HG03045 (cell line): ENCODE data around the gene GPX4.

ENCODE experiments used
- ATAC-seq: cut with Tn5 transposase; IDR thresholded peaks from one replicate; pipeline ENCODE4 v1.9.1; 2021; ENCODE audit warnings: mild to moderate bottlenecking, moderate library complexity; ENCODE audit not compliant: unreplicated experiment

Gene GPX4

DNA sequence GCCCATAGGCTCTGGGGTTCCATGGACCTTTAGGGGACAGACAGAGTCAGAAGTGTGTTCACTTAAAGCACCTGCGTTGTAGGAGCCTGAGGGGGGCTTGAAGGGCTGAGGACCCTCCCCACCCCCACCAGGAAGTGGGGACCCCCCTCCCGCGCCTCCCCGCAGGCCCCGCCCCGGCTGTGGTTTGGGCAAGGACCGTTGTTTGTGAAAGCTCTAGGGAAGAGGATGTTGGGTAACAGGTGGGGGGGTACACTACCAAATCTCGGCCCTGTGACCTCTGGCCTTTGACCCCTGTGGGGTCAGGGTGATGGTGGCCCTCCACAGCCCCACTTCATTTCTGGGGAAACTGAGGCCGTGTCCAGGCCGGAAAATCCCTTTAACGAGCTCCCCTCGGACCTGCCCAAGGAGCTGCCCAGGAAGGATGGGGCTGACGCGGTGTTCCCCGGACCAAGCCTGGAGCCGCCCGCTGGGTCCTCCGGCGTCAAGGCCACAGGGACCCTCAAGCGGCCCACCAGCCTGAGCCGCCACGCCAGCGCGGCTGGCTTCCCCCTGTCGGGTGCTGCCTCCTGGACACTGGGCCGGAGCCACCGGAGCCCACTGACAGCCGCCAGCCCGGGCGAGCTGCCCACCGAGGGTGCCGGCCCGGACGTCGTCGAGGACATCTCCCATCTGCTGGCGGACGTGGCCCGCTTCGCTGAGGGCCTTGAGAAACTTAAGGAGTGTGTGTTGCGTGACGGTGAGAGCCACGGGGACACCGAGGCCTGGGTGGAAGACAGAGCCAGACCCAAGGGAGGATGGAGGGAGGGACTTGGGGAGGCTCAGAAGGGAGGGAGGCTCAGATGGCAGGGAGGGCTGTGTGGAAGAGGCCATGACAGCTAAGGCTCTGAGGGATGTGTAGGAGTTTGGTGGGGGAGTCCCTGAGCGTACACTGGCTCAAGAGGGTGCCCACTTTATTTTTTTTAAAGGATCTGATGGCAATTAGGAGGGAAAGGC lies 35.5 kb upstream of the GPX4 start:
- ATAC-seq = no peak

DNA sequence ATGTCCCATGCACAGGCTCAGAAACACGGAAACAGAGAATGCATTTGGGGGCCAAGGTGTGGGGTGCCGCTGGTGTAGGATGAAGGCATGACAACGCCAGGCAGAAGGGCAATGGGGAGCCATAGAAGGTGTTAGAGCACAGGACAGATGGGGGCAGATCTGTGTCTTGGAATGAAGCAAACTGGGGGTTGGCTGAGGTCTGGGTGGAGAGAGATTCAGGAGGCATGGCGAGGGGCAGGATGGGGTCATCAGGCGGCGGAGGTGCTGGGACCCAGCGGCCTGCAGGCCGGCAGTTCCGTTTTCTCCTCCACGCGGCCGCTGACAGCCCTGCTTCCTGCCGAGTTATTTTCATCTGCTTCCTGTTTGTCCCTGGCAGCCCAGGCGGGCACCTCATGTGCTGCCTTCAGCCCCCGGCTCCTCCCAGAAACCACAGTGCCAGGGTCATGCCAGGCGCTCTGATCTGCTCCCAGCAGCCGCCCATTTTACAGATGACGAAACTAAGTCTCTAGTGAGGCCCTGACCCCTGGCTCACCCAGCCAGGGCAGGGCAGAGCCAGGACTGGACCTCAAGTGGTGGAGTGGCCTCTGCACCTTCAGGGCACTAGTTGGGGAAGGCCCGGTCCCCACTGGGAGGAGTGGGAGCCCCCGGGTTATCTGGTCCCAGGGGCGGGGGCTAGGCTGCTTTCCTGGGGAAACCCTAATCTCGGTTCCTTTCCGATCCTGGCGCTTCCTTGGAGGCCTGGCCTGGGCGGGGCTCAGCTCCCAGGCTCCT lies 34.6 kb upstream of the GPX4 start:
- no peak for ATAC-seq

DNA sequence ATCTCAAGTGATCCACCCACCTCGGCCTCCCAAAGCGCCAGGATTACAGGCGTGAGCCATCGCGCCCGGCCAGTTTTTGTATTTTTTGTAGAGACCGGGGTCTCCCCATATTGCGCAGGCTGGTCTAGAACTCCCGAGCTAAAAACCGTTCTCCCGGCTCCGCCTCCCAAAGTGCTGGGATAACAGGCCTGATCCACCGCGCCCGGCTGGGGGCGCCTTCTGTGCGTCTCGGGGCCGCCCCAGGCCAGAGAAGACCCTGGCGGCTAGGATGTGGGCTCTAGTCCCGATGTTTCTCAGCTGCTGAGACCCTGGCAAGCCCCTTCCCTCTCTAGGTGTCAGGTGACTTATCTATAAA lies 33.2 kb upstream of the GPX4 start:
- no peak for ATAC-seq

DNA sequence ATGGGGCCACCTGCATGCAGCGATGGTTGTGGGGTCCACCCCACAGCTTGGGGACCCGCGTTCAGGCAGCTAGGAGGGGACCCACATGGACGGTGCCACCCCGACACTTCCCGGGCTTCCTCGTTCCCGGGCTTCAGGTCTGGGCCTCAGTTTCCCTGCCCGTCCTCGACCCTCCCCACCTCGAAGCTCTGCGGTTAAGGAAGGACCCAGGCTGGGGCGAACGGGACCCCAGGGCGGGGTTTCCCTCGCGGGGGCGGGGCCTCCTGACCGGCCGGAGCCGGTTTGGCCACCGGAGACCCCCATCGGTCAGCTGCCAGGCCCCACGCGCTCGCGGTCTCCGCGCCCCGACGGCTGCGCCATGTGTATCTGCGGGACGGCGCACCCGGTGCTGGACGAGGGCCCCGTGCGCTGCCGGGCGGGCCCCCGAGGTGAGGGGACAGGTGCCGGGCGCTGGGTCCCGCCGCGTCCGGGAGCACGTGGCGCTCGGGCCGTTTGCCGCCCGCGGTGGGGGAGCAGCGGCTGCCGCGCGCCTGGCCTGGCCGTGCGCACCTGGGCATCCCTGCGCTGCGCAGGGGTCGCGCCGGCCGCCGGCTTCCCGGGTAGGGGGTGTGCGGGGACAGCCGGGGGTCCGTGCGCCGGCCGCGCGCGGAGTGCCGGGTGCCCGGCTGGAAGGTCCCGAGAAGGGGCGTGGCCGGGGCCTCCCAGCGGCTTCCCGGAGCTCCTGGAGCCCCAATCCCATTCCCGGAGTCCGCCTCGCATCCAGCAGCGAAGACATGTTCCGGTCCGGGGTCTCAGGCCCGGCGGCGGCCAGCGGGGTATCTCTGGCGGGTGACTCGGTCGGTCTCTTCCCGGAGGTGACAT lies 32.6 kb upstream of the GPX4 start:
- ATAC-seq = no peak

DNA sequence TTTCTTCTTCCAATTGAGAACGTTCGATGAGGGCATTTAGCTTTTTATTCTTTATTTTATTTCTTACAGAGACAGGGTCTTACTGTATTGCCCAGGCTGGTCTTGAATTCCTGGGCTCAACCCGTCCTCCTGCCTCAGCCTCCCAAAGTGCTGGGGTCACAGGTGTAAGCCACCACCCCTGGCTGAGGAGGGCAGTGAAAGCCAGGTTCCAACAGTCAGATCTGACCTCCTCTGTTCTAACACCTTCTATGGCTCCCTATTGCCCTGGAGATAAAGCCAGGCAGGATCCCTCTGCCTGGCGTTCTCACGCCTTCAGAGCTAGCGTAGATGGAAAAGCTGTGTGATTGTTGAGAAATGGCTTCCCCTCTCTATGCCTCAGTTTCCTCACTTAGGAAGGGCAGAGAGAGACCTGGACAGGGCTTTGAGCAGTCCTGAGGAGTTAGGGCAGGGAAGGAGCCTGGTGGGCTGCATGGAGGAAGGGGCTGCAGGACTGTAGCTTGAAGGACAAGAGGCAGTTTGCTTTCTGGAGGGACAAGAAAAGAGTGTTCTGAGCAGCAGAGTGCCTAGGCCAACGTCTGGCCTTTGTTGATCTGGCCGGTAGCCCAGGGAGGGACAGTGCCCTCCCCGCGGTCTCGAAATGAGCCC lies 31.3 kb upstream of the GPX4 start:
- no peak for ATAC-seq

DNA sequence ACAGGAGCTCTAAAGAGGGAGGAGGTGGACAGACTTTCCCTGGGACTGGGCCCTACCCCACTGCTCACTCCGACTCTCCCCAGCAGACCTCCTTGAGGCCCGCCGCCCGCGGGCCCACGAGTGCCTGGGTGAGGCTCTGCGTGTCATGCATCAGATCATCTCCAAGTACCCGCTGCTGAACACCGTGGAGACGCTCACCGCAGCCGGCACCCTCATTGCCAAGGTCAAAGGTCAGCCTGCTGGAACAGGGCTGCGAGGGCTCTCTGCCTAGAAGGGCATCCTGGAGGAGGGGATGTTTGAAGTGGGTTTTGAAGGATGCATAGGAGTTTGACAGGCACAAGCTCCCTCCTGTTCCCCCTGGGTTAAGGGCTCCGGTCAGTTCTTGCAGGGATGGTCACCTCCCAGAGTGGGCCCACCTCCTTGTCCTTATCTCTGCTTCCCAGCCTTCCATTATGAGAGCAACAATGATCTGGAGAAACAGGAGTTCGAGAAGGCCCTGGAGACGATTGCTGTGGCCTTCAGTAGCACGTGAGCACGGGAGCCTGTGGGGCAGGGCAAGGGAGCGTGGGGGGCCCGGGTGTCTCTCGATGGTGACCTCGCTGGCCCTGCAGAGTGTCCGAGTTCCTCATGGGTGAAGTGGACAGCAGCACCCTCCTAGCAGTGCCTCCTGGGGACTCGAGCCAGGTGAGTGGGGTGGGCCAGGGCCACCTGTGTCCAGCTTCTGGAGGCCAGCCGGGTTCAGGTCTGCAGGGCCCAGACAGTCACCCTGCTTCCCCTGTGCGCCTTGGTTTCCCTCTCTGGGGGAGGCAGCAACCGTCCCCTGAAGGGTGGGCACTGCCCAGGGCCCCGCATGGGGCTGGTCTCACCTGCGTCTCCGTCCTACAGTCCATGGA lies 30.5 kb upstream of the GPX4 start:
- ATAC-seq = no peak

DNA sequence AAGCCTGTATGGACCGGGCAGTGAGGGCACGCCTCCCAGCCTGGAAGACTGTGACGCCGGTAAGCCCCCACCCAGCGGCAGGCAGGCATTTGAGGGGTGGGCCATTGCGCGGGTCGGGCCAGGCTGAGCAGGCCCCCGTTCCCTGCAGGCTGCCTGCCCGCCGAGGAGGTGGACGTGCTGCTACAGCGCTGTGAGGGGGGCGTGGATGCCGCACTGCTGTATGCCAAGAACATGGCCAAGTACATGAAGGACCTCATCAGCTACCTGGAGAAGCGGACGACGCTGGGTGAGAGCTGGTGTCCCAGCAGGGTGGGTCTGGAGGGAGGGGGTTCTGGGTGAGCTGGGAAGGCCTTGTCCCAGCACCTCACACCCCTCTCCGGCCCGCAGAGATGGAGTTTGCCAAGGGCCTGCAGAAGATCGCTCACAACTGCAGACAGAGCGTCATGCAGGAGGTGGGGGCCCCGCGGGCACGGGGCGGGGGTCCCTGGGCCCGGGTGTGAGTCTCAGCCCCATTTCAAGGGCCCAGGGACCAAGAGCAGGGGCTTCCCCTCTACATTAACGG lies 29.8 kb upstream of the GPX4 start:
- no peak for ATAC-seq

DNA sequence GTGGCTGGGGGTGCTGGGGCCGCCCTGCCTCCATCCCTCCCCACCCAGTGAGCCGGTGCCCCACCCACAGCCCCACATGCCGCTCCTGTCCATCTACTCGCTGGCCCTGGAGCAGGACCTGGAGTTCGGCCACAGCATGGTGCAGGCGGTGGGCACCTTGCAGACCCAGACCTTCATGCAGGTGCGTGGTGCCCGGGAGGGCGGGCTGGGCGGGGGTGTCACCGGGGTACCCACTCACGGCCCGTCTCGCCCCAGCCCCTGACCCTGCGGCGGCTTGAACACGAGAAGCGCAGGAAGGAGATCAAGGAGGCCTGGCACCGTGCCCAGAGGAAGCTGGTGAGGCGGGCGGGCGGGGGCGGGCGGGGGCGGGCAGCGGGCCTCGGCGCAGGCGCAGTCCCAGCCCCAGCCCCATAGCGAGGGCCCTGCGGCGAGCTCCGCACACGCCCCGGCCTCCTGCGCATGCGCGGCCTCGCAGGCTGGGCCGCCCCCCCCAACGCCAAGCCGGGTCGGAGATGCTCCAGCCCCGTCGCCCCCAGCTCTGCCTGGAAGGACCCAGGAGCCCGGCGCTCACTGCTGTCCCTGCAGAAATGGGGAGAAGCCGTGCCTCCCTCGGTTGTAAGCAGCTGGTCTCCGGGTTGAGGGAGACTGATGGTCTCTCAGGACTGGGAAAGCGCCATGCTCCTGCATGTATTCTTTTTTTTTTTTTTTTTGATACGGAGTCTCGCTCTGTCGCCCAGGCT lies 29.1 kb upstream of the GPX4 start:
- ATAC-seq = peak; percentile 35

DNA sequence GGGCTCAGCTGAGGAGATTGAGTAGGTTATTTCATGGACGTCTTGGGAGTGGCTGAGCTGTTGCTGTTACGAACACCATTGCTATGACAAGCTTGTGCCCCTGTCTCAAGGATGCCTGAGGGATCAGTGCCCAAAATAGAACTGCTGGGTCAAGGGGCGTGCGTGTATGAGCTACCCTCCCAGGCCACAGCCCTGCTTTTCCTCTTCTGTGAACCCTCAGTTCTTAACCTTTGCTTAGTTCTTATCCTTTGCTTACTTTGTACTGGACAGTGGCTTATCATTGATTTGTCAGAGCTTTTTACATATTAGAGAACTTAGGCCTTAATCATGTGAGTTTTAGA lies 27.8 kb upstream of the GPX4 start:
- ATAC-seq = no peak

DNA sequence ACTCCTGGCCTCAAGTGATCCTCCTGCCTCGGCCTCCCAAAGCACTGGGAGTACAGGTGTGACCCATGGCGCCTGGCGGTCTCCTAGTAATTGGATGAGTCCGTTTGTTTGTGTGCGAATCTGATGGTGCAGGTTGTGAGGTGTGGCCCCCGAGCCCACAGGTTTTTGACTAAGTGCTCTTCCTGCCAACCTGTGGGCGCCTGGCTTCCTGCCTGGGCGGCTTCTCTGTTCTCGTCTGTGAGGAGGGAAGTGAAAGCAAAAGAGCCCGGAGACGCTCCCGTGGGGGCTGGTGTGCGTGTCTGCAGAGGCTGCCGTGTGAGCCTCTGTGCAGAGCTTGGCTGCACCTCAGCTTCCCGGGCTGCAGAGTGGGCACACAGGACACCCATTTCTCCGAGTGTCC lies 26.8 kb upstream of the GPX4 start:
- peak; percentile 40 for ATAC-seq

DNA sequence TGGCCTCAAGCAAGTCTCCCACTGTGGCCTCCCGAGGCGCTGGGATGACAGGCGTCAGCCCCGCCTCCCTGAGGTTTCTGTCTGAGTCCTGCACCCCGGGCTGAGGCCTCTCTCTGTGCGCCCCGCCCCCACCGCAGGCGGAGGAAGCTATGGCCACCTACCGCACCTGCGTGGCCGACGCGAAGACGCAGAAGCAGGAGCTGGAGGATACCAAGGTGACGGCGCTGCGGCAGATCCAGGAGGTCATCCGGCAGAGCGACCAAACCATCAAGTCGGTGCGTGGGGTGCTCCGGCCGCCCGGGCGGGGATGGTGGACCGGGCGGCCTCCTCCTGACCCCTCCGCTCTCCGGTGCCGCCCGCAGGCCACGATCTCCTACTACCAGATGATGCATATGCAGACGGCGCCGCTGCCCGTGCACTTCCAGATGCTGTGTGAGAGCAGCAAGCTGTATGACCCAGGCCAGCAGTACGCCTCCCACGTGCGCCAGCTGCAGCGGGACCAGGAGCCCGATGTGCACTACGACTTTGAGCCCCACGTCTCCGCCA lies 24.2 kb upstream of the GPX4 start:
- ATAC-seq = no peak

DNA sequence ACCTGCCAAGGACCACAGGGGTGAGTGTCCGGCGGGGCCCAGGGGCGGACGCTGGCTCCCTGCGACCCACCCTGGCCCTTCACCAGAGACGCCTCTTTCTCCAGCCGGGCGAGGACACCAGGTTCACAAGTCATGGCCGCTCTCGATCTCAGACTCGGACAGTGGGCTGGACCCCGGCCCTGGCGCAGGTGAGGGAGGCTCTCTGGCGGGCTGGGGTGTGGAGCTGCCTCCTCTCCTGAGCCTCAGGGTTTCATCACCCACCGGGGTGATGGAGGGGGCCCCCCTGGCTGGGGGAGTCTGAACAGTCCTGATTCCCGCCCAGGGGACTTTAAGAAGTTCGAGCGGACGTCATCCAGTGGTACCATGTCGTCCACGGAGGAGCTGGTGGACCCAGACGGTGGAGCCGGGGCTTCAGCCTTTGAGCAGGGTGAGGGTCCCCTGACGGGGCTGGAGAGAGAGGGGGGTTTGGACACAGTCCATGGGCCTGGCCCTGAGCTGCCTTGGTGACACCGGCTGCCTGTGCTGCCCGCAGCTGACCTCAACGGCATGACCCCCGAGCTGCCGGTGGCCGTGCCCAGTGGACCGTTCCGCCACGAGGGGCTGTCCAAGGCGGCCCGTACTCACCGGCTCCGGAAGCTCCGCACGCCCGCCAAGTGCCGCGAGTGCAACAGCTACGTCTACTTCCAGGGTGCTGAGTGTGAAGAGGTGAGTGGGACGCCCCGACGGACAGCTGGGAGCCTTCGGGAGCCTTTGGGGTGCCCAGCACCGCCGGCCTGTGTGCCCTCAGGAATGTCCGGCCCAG lies 23.2 kb upstream of the GPX4 start:
- no peak for ATAC-seq

DNA sequence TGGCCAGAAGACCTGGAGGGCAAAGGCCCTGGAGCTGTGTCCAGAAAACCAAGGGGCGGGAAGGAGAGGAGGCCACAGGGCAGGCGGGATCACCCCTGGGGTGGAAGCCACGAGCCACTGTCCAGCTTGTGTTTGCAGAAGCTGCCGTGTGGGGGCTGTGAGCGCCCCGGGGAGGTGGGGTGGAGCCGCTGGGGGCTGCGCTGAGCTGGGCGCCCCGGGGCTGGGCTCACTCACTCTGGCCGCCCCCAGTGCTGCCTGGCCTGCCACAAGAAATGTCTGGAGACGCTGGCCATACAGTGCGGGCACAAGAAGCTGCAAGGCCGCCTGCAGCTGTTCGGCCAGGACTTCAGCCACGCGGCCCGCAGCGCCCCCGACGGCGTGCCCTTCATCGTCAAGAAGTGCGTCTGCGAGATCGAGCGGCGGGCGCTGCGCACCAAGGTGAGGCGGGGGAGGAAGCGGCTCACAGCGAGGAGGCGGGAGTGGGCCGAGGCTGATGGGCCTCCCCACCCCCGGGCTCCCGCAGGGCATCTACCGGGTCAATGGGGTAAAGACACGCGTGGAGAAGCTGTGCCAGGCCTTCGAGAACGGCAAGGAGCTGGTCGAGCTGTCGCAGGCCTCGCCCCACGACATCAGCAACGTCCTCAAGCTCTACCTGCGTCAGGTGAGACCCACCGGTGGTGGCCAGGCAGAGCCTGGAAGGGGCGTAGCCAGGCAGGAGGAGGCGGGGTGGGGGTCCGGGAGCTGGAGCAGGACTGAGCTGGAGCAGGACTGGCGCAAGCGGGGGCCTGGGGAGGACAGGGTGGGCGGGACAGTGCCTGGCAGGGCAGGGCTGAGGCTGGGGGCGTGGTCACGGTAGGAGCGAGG lies 22.3 kb upstream of the GPX4 start:
- no peak for ATAC-seq

DNA sequence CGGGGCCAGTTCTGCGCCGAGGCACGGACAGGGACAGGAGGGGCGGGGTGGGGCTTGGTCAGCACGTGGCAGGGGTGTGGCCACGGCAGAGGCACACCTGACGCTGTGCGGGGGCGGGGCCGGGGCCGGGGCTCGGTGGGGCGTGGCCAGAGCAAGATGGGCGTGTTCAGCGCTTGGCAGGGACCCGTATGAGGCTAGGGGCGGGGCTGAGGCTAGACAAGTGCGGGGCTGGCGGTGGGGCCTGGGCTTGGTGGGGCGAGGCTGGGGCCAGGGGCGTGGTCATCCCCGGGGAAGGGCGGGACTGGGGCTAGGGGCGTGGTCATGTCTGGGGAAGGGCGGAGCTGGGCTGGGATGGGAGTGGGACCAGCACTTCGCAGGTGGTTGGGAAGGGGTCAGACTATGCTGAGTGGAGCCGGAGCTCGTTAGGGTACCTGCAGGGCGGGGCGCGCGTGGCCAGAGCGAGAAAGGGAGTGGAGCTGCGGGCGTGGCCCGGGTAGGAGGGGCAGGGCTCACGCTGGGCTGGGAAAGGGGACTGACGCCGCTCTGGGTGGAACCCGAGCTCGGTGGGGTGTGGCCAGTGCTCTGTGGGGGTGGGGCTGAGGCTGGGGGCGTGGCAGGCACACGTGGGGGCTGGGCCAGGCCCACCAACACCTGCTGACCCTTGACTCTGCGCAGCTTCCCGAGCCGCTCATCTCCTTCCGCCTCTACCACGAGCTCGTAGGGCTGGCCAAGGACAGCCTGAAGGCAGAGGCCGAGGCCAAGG lies 21.4 kb upstream of the GPX4 start:
- ATAC-seq = no peak

DNA sequence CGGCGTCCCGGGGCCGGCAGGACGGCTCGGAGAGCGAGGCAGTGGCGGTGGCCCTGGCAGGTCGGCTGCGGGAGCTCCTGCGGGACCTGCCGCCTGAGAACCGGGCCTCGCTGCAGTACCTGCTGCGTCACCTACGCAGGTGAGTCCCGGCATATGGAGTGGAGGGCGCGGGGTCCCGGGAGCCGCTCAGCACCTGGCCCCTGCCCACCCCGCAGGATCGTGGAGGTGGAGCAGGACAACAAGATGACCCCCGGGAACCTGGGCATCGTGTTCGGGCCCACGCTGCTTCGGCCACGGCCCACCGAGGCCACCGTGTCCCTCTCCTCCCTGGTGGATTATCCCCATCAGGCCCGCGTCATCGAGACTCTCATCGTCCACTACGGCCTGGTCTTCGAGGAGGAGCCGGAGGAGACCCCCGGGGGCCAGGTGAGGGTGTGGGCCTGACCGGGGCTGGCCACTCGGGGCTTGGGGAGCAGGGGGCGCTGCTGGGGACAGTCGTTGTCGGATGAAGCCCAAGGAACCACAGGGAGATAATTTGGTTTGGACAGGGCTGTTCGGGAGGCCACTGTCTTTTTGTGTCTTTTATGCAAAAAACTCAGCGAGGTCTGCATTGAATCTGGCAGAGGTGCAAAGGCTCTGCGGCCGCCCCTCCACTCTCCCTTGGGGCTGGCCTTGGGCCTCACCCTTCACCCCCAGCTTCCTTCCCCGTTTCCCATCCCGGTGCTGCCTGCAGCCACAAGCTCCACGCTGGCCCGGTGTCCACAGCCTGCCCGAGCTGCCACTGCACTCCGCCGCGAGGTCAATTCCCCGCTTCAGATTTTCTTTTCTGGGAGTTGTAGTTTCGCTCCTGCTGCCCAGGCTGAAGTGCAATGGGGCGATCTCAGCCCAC lies 20.6 kb upstream of the GPX4 start:
- no peak for ATAC-seq
